Memory B cell (primary cell): ENCODE data around the gene NCAN.
"Not testable (repeated sequence)": the region's sequence is repeated elsewhere in the genome, so short reads cannot be mapped to it uniquely, and the experiment has no call there.

Experiments
- ATAC-seq: fragments of 150-1000 bp; cut with Tn5 transposase; 2 replicates; pipeline ENCODE4 v1.10.0; 2021; ENCODE audit warnings: low read depth, mild to moderate bottlenecking, moderate library complexity
- DNase-seq, 2 donors: peaks; one replicate each; pipeline ENCODE4 v3.0.0; 2022; ENCODE audit warnings: low spot score in 2 of 2
- H3K27ac Mint-ChIP-seq: one replicate; pipeline ENCODE4 v1.8.0; 2022; ENCODE audit warnings: mild to moderate bottlenecking, moderate library complexity, mixed read lengths
- H3K27me3 Mint-ChIP-seq: one replicate; pipeline ENCODE4 v1.8.0; 2022; ENCODE audit warnings: mixed read lengths
- H3K36me3 Mint-ChIP-seq: one replicate; pipeline ENCODE4 v1.8.0; 2022; ENCODE audit warnings: mild to moderate bottlenecking, mixed read lengths
- H3K4me1 Mint-ChIP-seq: one replicate; pipeline ENCODE4 v1.8.0; 2022; ENCODE audit warnings: mixed read lengths
- H3K4me3 Mint-ChIP-seq: one replicate; pipeline ENCODE4 v1.8.0; 2022; ENCODE audit warnings: mild to moderate bottlenecking, moderate library complexity, mixed read lengths
- H3K9me3 Mint-ChIP-seq: one replicate; pipeline ENCODE4 v1.8.0; 2022; ENCODE audit warnings: mixed read lengths

The NCAN gene

DNA sequence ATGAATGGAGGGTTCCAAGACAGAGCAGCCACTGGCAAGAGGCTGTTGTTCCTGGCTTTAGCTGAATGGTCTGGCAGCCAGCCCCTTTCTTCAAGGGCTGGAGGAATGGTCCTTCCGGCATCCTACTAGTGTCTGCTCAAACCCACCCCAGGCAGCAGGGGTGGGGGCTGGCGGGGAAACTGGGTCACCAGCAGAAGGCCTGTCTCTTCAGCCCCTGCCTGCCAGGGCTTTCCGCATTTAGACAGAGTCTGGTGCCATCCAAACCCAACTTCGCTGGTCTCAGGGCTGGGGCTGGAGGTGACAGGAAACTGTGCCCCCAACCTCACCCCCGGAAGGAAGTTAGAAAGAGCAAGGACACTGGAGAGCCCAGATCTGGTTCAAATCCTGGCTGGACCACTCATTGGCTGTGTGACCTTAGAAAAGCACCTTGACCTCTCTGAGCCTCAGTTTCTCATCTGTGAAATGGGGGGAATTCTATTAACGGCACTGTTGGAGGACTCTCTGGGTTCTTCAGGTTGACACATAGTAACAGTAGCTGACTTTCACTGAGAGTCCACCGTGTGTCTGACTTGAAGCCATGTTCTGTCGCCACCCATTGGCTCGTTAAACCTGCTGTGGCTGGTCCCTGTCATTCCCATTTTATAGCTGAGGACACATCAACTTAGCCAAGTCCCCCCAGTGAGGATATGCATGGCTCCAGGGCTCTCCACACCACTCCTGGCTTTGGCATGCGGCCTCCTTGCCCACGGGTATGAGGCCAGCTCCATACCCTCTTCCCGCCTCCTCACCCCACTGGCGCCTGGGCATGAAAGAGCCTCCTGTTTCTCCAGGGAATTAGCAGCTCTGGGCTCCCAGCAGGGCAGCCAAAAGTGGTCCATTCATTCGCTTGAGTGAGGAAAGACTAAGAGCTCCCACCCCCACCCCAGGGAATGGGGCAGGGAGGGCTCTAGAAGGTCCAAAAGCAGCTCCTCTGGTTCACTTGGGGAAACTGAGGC, 6.0 kb upstream of the NCAN start:
- H3K36me3 Mint-ChIP-seq, result no peaks in the 10 kb centered on the region
- H3K4me3 Mint-ChIP-seq, result no peak overlapping the region
- no peak overlapping the region for H3K27ac Mint-ChIP-seq
- DNase-seq, result no peak
- ATAC-seq, result no peak
- peaks cover 4% of the 10 kb centered on the region for H3K9me3 Mint-ChIP-seq
- H3K4me1 Mint-ChIP-seq, result peaks cover 21% of the 10 kb centered on the region
- peaks cover 15% of the 10 kb centered on the region for H3K27me3 Mint-ChIP-seq

DNA sequence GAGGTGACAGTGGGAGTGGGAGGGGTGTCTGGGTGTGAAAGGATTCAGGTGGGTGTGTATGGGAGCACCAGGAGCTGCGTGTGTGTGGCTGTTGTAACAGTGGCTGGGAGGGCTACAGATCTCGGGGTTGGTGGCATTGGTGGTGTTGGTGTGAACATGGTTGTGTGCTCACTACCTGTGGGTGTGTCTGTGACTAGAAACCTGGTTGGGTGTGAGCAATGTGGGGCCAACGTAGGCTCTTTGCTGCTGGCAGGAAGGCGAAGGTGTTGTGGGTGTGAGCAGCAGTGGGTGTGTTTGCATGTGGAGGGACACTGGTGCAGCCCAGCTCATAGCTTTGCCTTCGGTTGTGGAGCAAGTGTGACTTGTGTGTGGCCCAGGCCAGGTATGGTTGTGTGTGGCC, 4.8 kb upstream of the NCAN start:
- Mint-ChIP-seq H3K9me3 (peaks cover 4% of the 10 kb centered on the region), H3K36me3 (no peaks in the 10 kb centered on the region), H3K27me3 (peaks cover 21% of the 10 kb centered on the region), H3K4me1 (peaks cover 21% of the 10 kb centered on the region), H3K27ac (no peak overlapping the region), H3K4me3 (peak overlapping the region; percentile 37)
- no peak for ATAC-seq
- DNase-seq, result no peak

DNA sequence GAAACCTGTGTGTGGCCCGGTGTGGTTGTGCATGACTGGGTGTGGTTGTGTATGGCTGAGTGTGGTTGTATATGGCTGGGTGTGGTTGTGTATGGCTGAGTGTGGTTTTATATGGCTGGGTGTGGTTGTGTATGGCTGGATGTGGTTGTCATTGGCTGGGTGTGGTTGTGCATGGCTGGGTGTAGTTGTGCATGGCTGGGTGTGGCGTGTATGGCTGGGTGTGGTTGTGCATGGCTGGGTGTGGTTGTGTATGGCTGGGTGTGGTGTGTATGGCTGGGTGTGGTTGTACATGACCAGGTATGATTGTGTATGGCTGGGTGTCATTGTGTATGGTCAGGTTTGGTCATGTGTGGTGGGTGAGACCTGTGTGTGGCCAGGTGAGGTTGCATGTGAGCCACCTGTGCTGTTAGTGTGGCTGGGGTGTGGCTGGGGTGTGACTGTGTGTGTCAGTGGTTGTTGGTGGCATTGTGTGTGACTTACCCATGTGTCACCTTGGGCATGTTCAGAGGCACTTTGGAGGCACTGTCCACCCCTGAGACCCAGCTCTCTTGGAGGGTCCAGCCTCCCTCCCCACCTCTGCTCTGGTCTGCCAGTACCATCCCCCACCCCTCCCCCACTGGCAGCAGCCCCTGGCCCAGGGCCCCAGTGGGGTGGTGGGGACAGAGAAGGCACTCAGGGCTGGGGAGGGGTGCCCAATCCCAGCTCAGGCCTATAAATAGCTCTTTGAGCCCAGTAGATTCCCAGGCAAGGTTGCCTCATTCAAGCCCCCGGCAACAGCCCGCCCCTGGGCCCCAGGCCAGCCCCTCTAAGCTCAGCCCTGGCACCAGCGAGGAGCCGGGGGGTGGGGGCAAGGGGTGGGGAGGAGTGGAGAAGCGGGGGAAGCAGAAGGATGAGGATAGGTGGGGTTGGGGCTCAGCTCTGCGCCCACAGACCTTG, 3.9 kb upstream of the NCAN start:
- peaks cover 27% of the 10 kb centered on the region for H3K27me3 Mint-ChIP-seq
- ATAC-seq, result no peak
- no peak overlapping the region for H3K4me3 Mint-ChIP-seq
- no peak for DNase-seq
- no peaks in the 10 kb centered on the region for H3K36me3 Mint-ChIP-seq
- H3K27ac Mint-ChIP-seq, result no peak overlapping the region
- peaks cover 4% of the 10 kb centered on the region for H3K9me3 Mint-ChIP-seq
- peaks cover 15% of the 10 kb centered on the region for H3K4me1 Mint-ChIP-seq

DNA sequence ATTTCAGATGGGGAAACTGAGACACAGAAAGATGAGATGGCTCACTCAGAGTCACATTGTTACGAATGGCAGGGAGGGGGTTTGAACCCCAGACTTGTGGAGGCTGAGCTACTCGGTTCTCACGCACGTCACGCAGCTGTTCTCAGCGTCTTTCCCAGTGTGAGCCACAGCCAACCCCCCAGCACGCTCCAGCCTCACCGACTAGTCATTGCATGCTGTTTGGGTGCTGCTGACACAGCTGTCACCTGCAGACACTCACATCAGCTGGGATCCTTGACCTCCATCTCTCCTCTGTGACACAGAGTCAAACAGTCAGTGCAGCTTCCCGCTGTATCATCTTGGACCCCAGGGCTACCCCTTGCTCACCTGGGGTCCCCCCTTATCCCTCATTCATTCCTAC, 2.4 kb upstream of the NCAN start:
- DNase-seq (no peak), ATAC-seq (no peak)
- H3K36me3 Mint-ChIP-seq, result no peaks in the 10 kb centered on the region
- H3K4me1 Mint-ChIP-seq, result peaks cover 24% of the 10 kb centered on the region
- no peak overlapping the region for H3K4me3 Mint-ChIP-seq
- peaks cover 4% of the 10 kb centered on the region for H3K9me3 Mint-ChIP-seq
- no peak overlapping the region for H3K27ac Mint-ChIP-seq
- peaks cover 37% of the 10 kb centered on the region for H3K27me3 Mint-ChIP-seq

DNA sequence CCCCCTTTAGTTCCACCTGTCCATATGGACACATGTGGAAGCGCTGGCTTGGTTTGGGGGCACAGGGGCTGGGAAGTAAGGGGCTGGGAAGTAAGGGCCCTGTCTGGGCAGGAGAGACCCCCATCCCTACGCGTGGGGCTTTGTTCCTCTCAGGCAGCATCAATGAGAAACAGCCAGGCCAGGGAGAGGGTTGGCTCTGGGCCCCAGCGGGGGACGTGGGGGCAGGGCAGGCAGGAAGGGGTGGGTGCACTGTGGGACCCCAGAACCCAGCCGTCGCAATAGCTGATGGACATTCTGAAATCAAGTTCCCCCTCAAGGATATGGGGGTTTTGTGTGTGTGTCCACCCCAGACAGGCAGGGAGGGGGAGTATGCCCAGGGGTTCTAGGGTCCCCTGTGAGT, 1.2 kb downstream of the NCAN start:
- ATAC-seq (no peak), DNase-seq (no peak)
- no peaks in the 10 kb centered on the region for H3K9me3 Mint-ChIP-seq
- peaks cover 14% of the 10 kb centered on the region for H3K4me1 Mint-ChIP-seq
- H3K4me3 Mint-ChIP-seq, result no peak overlapping the region
- no peak overlapping the region for H3K27ac Mint-ChIP-seq
- peaks cover 41% of the 10 kb centered on the region for H3K27me3 Mint-ChIP-seq
- no peaks in the 10 kb centered on the region for H3K36me3 Mint-ChIP-seq

DNA sequence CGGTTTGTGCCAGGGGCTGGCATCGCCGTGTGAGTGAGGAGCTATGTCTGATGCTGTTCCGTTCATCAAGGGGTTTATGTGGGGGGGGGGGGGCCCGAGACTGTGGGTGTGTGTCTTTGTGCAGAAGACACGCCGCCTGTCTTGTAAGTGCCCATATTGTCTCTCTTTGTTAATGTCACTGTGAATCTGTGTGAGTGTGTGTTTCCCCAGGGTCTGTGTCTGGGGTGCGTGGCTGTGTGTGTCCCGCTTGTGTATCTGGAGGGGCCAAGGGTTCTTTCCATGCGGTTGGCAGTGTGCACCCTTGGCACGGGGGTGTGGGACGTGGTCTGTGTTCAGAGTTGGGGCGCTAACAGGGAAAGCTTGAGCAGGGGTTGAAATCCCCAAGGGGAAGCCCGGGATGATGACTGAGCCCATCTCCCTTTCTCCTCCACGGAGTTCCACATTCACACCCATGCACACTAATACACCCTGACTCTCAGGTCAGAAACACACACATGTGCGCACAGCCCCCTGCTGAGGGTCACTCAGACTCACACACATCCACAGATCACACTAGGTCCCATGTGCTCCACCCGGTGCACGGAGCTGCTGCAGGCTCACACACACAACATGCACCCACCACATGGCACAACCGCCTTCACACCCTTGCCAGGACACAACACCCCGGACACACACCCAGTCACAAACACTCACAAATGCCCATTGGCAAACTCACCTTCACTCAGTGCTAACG, 1.8 kb downstream of the NCAN start:
- ATAC-seq (no peak), DNase-seq (no peak)
- no peaks in the 10 kb centered on the region for H3K9me3 Mint-ChIP-seq
- no peak overlapping the region for H3K4me3 Mint-ChIP-seq
- peaks cover 14% of the 10 kb centered on the region for H3K4me1 Mint-ChIP-seq
- H3K27ac Mint-ChIP-seq, result no peak overlapping the region
- H3K36me3 Mint-ChIP-seq, result no peaks in the 10 kb centered on the region
- H3K27me3 Mint-ChIP-seq, result peaks cover 41% of the 10 kb centered on the region

DNA sequence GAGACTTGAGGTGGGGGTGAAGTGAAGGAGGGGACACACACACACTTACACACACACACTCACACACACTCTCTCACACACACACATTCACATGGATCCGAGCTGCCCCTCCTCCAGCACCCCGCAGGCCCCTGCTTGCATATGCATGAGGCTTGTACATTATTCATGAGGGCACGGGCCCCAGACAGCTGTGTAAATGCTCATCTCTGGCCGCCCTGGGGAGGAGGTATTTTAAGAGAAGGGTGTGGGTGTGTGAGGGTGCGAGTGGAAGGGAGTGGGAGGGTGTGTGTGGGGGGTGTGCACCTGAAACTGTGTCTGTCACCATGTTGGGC, 2.4 kb downstream of the NCAN start:
- Mint-ChIP-seq H3K27me3 (peaks cover 43% of the 10 kb centered on the region), H3K4me1 (peaks cover 14% of the 10 kb centered on the region)
- ATAC-seq, result peak; percentile 43

DNA sequence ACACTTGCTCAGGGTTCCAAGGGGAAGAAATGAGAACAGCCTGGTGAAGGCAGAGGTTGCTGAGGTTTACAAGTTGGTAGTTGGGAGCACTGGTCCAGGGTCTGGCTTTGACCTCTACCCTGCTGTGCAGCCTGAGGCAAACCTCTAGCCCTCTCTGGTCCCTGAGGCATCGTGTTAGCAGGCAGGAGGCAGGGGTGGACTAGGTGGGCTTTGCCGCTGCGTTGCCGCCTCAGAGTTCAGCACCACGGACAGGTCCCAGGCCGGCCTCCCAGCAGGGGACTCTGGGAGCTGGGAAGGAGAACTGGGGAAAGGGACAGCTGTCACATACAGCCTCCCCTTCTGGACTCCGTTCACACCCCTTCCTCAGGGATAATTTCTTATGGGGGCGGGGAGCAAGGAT, 3.1 kb downstream of the NCAN start:
- H3K27ac Mint-ChIP-seq, result no peak overlapping the region
- H3K36me3 Mint-ChIP-seq, result no peaks in the 10 kb centered on the region
- DNase-seq (no peak), ATAC-seq (no peak)
- H3K27me3 Mint-ChIP-seq, result peaks cover 43% of the 10 kb centered on the region
- peaks cover 14% of the 10 kb centered on the region for H3K4me1 Mint-ChIP-seq
- no peak overlapping the region for H3K4me3 Mint-ChIP-seq
- no peaks in the 10 kb centered on the region for H3K9me3 Mint-ChIP-seq

More for the DNA sequence above, 2.4 kb downstream of the NCAN start:
- DNase-seq, result no peak
- Mint-ChIP-seq H3K9me3 (no peaks in the 10 kb centered on the region), H3K4me3 (no peak overlapping the region), H3K36me3 (no peaks in the 10 kb centered on the region), H3K27ac (no peak overlapping the region)

DNA sequence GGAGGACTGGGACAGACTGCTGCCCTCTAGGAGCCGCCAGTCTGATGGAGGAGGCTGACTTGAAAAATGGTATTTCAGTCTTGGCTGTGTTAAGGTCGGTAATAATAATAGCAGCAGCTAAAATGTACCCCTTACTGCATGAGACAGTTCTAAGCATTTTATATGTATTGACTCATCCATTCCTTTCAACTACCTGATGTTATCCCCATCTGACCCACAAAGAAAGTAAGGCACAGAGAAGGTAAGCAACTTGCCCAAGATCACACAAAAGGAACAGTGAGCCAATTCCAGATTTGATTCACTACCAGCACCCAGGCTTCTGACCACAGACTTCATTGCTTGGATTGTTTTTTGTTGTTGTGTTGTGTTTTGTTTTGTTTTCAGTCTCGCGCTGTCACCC, 4.0 kb downstream of the NCAN start:
- no peak overlapping the region for H3K27ac Mint-ChIP-seq
- no peak overlapping the region for H3K4me3 Mint-ChIP-seq
- peaks cover 40% of the 10 kb centered on the region for H3K27me3 Mint-ChIP-seq
- H3K4me1 Mint-ChIP-seq, result peaks cover 12% of the 10 kb centered on the region
- ATAC-seq, result no peak
- no peaks in the 10 kb centered on the region for H3K36me3 Mint-ChIP-seq
- no peak for DNase-seq
- no peaks in the 10 kb centered on the region for H3K9me3 Mint-ChIP-seq

DNA sequence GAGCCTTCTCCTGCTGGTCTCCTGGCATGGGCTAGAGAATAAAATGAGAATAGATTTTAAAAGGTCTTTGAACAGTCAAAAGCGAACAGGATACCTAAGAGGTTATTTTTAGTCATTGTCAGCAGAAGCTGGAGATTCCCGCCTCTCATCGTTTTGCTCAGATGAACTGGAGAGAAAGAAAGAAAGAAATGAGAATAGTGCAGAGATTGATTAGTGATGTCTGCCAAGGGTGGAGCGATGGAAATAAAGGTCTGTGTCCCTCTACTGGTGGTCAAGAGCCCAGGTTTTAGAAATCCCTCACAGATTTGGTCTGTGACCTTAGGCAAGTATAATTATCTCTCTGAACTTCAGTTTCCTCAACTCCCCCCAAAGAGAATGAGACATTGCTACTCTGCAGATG, 5.3 kb downstream of the NCAN start:
- Mint-ChIP-seq H3K9me3 (no peaks in the 10 kb centered on the region), H3K36me3 (no peaks in the 10 kb centered on the region), H3K4me3 (no peak overlapping the region), H3K27ac (no peak overlapping the region), H3K4me1 (peaks cover 12% of the 10 kb centered on the region), H3K27me3 (peaks cover 33% of the 10 kb centered on the region)
- ATAC-seq (peak; percentile 50), DNase-seq (no peak)

DNA sequence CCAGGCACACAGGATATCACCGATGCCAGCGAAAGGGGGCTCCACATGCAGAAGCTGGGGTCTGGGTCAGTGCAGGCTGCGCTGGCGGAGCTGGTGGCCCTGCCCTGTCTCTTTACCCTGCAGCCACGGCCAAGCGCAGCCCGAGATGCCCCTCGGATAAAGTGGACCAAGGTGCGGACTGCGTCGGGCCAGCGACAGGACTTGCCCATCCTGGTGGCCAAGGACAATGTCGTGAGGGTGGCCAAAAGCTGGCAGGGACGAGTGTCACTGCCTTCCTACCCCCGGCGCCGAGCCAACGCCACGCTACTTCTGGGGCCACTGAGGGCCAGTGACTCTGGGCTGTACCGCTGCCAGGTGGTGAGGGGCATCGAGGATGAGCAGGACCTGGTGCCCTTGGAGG, 7.2 kb downstream of the NCAN start:
- Mint-ChIP-seq H3K4me1 (peaks cover 6% of the 10 kb centered on the region), H3K27me3 (peaks cover 21% of the 10 kb centered on the region), H3K36me3 (no peaks in the 10 kb centered on the region), H3K4me3 (no peak overlapping the region), H3K27ac (no peak overlapping the region), H3K9me3 (no peaks in the 10 kb centered on the region)
- DNase-seq (no peak), ATAC-seq (no peak)

DNA sequence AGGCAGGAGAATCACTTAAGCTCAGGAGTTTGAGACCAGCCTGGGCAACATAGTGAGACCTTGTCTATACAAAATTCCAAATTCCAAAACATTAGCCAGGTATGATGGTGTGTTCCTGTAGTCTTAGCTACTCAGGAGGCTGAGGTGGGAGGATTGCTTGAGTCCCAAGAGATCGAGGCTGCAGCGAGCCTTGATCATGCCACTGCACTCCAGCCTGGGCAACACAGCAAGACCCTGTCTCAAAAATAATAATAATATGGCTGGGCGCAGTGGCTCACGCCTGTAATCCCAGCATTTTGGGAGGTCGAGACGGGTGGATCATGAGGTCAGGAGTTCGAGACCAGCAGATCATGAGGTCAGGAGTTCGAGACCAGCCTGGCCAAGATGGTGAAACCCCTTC, 9.2 kb downstream of the NCAN start:
- H3K4me3 Mint-ChIP-seq, result not testable (repeated sequence)

DNA sequence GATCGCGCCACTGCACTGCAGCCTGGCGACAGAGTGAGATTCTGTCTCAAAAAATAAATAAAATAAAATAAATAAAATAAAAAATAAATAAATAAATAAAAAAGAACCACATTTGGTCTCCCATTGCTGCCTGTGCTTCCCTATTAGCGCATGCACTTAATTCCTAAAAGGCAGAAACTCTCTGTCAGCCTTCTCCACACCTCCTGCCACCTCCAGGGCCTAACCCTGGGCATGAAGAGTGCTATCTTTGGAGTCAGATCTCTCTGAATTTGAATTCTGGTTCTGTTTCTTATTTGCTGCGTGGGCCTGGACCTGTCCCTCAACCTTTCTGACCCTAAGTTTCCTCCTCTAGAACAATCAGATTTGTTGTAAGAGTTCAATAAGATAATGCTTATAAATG, 11.3 kb downstream of the NCAN start:
- Mint-ChIP-seq H3K27me3 (peaks cover 12% of the 10 kb centered on the region), H3K9me3 (no peaks in the 10 kb centered on the region), H3K4me3 (no peak overlapping the region), H3K36me3 (no peaks in the 10 kb centered on the region), H3K4me1 (peaks cover 3% of the 10 kb centered on the region), H3K27ac (no peak overlapping the region)
- ATAC-seq (no peak), DNase-seq (no peak)

More for the DNA sequence above, 9.2 kb downstream of the NCAN start:
- peaks cover 15% of the 10 kb centered on the region for H3K27me3 Mint-ChIP-seq
- H3K36me3 Mint-ChIP-seq, DNase-seq, H3K4me1 Mint-ChIP-seq, H3K9me3 Mint-ChIP-seq, H3K27ac Mint-ChIP-seq, ATAC-seq: not testable (repeated sequence)

DNA sequence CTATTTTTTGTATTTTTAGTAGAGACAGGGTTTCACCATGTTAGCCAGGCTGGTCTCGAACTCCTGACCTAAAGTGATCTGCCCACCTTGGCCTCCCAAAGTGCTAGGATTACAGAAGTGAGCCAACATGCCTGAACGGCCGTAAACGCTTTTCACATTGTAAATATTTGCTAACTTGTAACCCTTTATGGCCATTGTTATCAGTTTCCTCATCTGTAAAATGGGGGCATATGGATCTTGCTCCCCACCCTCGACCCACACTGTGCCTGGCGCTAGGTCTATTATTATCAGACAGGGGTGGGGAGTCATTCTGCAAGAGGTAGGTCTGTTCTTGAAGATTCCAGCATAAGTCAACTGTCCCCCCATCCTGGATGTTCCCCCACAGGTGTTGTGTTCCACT, 11.9 kb downstream of the NCAN start:
- no peak overlapping the region for H3K4me3 Mint-ChIP-seq
- H3K36me3 Mint-ChIP-seq, result no peaks in the 10 kb centered on the region

More for the DNA sequence above, 11.9 kb downstream of the NCAN start:
- H3K9me3 Mint-ChIP-seq, result no peaks in the 10 kb centered on the region
- ATAC-seq (no peak), DNase-seq (no peak)
- no peak overlapping the region for H3K27ac Mint-ChIP-seq
- peaks cover 3% of the 10 kb centered on the region for H3K4me1 Mint-ChIP-seq
- peaks cover 16% of the 10 kb centered on the region for H3K27me3 Mint-ChIP-seq
